ENCODE results near the gene KCNA10.

KCNA10 gene

DNA sequence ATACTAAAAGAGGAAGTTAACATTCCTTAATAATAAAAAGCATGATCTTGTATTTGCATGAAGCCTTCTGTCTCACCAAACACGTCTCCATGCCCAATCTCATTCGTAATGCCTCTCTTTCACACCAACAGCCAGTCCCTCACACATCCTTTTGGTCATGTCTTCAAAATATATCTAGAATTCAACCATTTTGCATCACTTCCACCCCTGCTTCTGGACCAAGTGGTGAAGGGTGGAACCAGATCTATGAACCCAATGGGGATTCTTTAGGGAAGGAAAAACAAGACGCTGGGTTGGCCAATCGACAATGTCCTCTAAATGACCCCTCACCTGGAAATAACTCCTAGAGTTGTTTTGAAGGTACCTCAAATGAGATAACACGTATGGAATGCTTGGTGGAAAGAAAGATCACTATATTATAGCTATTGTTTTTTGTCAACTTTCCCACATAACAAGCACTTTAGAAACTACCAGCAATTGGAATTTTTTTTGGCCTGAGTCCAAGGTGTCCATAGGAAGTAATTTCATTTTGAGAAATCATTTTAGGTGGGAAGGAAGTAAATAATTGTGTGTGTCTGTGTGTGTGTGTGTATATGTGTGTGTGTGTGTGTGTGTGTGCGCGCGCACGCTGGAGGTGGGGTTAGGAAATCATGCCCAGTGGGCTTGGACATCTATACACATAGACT is at the start of gene KCNA10:
Gene KCNA10, minus strand, starts transcription at position 51 of the 686 bp plus-strand sequence. CDS start 388 bp downstream, outside the sequence.
- TF ChIP-seq, protein P1, sequence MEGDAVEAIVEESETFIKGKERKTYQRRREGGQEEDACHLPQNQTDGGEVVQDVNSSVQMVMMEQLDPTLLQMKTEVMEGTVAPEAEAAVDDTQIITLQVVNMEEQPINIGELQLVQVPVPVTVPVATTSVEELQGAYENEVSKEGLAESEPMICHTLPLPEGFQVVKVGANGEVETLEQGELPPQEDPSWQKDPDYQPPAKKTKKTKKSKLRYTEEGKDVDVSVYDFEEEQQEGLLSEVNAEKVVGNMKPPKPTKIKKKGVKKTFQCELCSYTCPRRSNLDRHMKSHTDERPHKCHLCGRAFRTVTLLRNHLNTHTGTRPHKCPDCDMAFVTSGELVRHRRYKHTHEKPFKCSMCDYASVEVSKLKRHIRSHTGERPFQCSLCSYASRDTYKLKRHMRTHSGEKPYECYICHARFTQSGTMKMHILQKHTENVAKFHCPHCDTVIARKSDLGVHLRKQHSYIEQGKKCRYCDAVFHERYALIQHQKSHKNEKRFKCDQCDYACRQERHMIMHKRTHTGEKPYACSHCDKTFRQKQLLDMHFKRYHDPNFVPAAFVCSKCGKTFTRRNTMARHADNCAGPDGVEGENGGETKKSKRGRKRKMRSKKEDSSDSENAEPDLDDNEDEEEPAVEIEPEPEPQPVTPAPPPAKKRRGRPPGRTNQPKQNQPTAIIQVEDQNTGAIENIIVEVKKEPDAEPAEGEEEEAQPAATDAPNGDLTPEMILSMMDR (IDR thresholded peaks at IDR 0.05), result no peak
- H3K36me3 ChIP-seq, result no peaks in the 10 kb centered on the region
- no peaks in the 10 kb centered on the region for H3K9me3 ChIP-seq
- no peak within 1 kb of the TSS for H3K4me3 ChIP-seq (ENCODE audit: low read depth in 1 of 2, low read length in 1 of 2)
- H3K27ac ChIP-seq, result no peak within 1 kb of the TSS
- no peaks in the 10 kb centered on the region for H3K4me1 ChIP-seq (ENCODE audit: control insufficient read depth in 1 of 2, insufficient read depth in 1 of 2, low read depth in 1 of 2, low read length in 1 of 2)
- H3K27me3 ChIP-seq, result peaks cover 27% of the 10 kb centered on the region

- Histone ChIP-seq H3K4me3 (ENCODE audit: low read depth in 1 of 2, low read length in 1 of 2) (no peak overlapping the region), H3K4me1 (ENCODE audit: control insufficient read depth in 1 of 2, insufficient read depth in 1 of 2, low read depth in 1 of 2, low read length in 1 of 2) (no peaks in the 10 kb centered on the region), H3K27ac (no peak overlapping the region), H3K27me3 (peaks cover 48% of the 10 kb centered on the region), H3K9me3 (no peaks in the 10 kb centered on the region), H3K36me3 (no peaks in the 10 kb centered on the region)
- TF ChIP-seq, protein P1 (IDR thresholded peaks at IDR 0.05), result no peak
These were observed 47.9 kb upstream of the KCNA10 start for GRCh38 chr1:110566836-110567235.

DNA sequence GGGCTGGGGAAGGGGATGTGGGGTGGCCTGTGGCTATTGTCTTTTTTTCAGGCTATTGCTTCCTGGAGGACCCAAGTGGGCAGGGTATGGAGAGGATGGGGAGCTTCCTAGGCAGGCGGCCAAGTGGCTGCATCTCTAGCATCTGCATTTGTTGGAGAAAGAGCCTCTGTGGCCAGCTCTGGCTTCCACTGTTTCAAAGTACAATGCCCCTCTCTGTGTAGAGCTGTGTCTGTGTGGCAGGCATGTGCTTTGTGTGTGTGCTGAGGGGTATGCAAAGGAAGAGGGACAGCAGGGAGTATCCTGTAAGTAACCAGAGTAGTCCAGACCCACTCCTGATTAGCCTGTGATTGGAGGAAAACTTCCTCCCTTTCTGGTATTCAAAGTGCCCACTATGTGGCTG is 46.6 kb upstream of the KCNA10 start:
- H3K27ac ChIP-seq, result no peak overlapping the region
- H3K4me1 ChIP-seq (ENCODE audit: control insufficient read depth in 1 of 2, insufficient read depth in 1 of 2, low read depth in 1 of 2, low read length in 1 of 2), result no peaks in the 10 kb centered on the region
- no peaks in the 10 kb centered on the region for H3K9me3 ChIP-seq
- H3K4me3 ChIP-seq (ENCODE audit: low read depth in 1 of 2, low read length in 1 of 2), result no peak overlapping the region
- TF ChIP-seq, protein P1 (IDR thresholded peaks at IDR 0.05), result no peak
- peaks cover 37% of the 10 kb centered on the region for H3K27me3 ChIP-seq
- H3K36me3 ChIP-seq, result no peaks in the 10 kb centered on the region

- Histone ChIP-seq H3K27me3 (peaks cover 42% of the 10 kb centered on the region), H3K4me3 (ENCODE audit: low read depth in 1 of 2, low read length in 1 of 2) (no peak overlapping the region), H3K9me3 (no peaks in the 10 kb centered on the region), H3K27ac (no peak overlapping the region), H3K36me3 (no peaks in the 10 kb centered on the region), H3K4me1 (ENCODE audit: control insufficient read depth in 1 of 2, insufficient read depth in 1 of 2, low read depth in 1 of 2, low read length in 1 of 2) (no peaks in the 10 kb centered on the region)
- TF ChIP-seq, protein P1 (IDR thresholded peaks at IDR 0.05), result no peak
These were observed 44.1 kb upstream of the KCNA10 start for GRCh38 chr1:110563089-110563488.

GRCh38 chr1:110561596-110561995 is 42.6 kb upstream of the KCNA10 start:
- Histone ChIP-seq H3K27me3 (peaks cover 42% of the 10 kb centered on the region), H3K27ac (no peak overlapping the region)
- TF ChIP-seq, protein P1 (IDR thresholded peaks at IDR 0.05), result no peak

More at GRCh38 chr1:110561596-110561995, 42.6 kb upstream of the KCNA10 start:
- Histone ChIP-seq H3K9me3 (no peaks in the 10 kb centered on the region), H3K4me1 (ENCODE audit: control insufficient read depth in 1 of 2, insufficient read depth in 1 of 2, low read depth in 1 of 2, low read length in 1 of 2) (no peaks in the 10 kb centered on the region), H3K4me3 (ENCODE audit: low read depth in 1 of 2, low read length in 1 of 2) (no peak overlapping the region), H3K36me3 (no peaks in the 10 kb centered on the region)
